HEK293 (cell line): ENCODE measurements around the gene ABHD10.

Experiments
- BCL11B ChIP-seq: fragments of 450-650 bp; formaldehyde crosslinking; IDR thresholded peaks from 2 replicates; pipeline ENCODE4 v1.5.1; 2016; ENCODE audit warnings: low read depth, missing biosample characterization, missing genetic modification characterization
- CTCF ChIP-seq: fragments of 450-650 bp; formaldehyde crosslinking; IDR thresholded peaks from 2 replicates; pipeline ENCODE4 v1.5.1; 2016; ENCODE audit warnings: missing biosample characterization, missing genetic modification characterization
- HIC1 ChIP-seq: fragments of 450-650 bp; formaldehyde crosslinking; IDR thresholded peaks from 2 replicates; pipeline ENCODE4 v1.5.1; 2016; ENCODE audit warnings: missing biosample characterization, missing genetic modification characterization
- TCF7L2 ChIP-seq: IDR thresholded peaks from 2 replicates; pipeline ENCODE4 v1.6.1; 2011; ENCODE audit warnings: low read depth, mild to moderate bottlenecking, inconsistent platforms, low read length, moderate library complexity, borderline replicate concordance
- ZBTB26 ChIP-seq: fragments of 450-650 bp; formaldehyde crosslinking; optimal IDR thresholded peaks from 2 replicates; pipeline ENCODE3; 2016; ENCODE audit warnings: missing biosample characterization, mild to moderate bottlenecking, missing genetic modification characterization
- ZNF174 ChIP-seq: fragments of 450-650 bp; formaldehyde crosslinking; IDR thresholded peaks from 2 replicates; pipeline ENCODE4 v1.5.0; 2017; ENCODE audit warnings: missing biosample characterization, mild to moderate bottlenecking, missing genetic modification characterization
- ZNF335 ChIP-seq: fragments of 450-650 bp; formaldehyde crosslinking; conservative IDR thresholded peaks from 2 replicates; pipeline ENCODE4 v1.5.1; 2016; ENCODE audit warnings: missing biosample characterization, missing genetic modification characterization
- ZNF513 ChIP-seq: fragments of 450-650 bp; IDR thresholded peaks from 2 replicates; pipeline ENCODE4 v1.5.1; 2018; ENCODE audit warnings: missing biosample characterization, missing genetic modification characterization
- ZNF580 ChIP-seq: fragments of 450-650 bp; formaldehyde crosslinking; IDR thresholded peaks from 2 replicates; pipeline ENCODE4 v1.5.1; 2016; ENCODE audit warnings: missing biosample characterization, missing genetic modification characterization
- ZNF585B ChIP-seq: fragments of 450-650 bp; formaldehyde crosslinking; IDR thresholded peaks from 2 replicates; pipeline ENCODE4 v1.5.1; 2016; ENCODE audit warnings: missing biosample characterization, missing genetic modification characterization
- ZNF664 ChIP-seq: fragments of 450-650 bp; formaldehyde crosslinking; IDR thresholded peaks from 2 replicates; pipeline ENCODE4 v1.5.1; 2016; ENCODE audit warnings: missing biosample characterization, missing genetic modification characterization
- ZNF843 ChIP-seq: fragments of 450-650 bp; formaldehyde crosslinking; IDR thresholded peaks from 2 replicates; pipeline ENCODE4 v1.5.1; 2016; ENCODE audit warnings: missing biosample characterization, missing genetic modification characterization

GRCh38 chr3:111943533-111943932 lies 35.3 kb upstream of the ABHD10 start:
- TF ChIP-seq CTCF (no peak), ZNF664 (tag by site-specific recombination) (no peak), BCL11B (no peak), HIC1 (tag by site-specific recombination) (no peak), ZNF335 (no peak), ZBTB26 (tag by site-specific recombination) (no peak), TCF7L2 (no peak), ZNF843 (tag by site-specific recombination) (no peak), ZNF580 (tag by site-specific recombination) (no peak), ZNF513 (tag by site-specific recombination) (no peak), ZNF585B (tag by site-specific recombination) (no peak), ZNF174 (tag by site-specific recombination) (no peak)
